Coronary artery (tissue), 2 donors: ENCODE measurements around the gene ARF1.

ENCODE experiments used
- DNase-seq: peaks from one replicate; pipeline ENCODE4 v3.0.0-alpha.2; 2017; ENCODE audit warnings: low spot score
- H3K27ac ChIP-seq, 2 donors: fragments of 200-600 bp; sonication (generic); one replicate each; pipeline ENCODE4 v1.5.1; 2016 to 2019
- H3K4me3 ChIP-seq: fragments of 200-600 bp; sonication (generic); 2 replicates; pipeline ENCODE4 v1.5.1; 2016; ENCODE audit warnings: mild to moderate bottlenecking, moderate library complexity
- CTCF ChIP-seq: fragments of 200-600 bp; sonication (generic); IDR thresholded peaks from one replicate; pipeline ENCODE4 v1.5.1; 2019; ENCODE audit warnings: antibody characterized with exemption

Gene ARF1

DNA sequence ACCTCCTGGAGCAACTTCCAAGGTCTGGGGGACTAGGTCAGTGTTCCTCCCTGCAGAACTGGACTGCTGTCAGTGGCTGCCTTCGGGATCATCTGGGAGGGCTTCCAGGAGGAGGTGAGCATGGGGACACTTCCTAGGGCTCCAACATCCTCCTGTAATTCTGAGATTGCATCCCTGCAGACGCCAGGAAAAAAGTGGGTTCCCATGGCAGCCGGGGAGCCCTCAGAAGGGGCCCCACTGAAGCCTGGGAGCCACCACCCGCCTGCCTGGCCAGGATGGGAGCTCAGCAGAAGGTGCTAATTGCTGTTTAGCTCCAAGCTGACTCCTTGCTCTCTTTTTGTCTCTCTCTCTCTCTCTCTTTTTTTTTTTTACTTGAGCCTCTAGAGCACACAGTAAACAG lies 16.1 kb upstream of the ARF1 start:
- Histone ChIP-seq H3K4me3 (no peak overlapping the region), H3K27ac (no peak overlapping the region)
- DNase-seq, result no peak
- TF ChIP-seq CTCF, result no peak

GRCh38 chr1:228066891-228067654 lies 15.4 kb upstream of the ARF1 start:
- H3K4me3 ChIP-seq, result no peak overlapping the region
- H3K27ac ChIP-seq, result no peak overlapping the region
- TF ChIP-seq CTCF, result no peak
- no peak for DNase-seq

GRCh38 chr1:228068359-228068758 lies 14.1 kb upstream of the ARF1 start:
- DNase-seq, result no peak
- TF ChIP-seq CTCF, result no peak
- Histone ChIP-seq H3K4me3 (no peak overlapping the region), H3K27ac (no peak overlapping the region)

DNA sequence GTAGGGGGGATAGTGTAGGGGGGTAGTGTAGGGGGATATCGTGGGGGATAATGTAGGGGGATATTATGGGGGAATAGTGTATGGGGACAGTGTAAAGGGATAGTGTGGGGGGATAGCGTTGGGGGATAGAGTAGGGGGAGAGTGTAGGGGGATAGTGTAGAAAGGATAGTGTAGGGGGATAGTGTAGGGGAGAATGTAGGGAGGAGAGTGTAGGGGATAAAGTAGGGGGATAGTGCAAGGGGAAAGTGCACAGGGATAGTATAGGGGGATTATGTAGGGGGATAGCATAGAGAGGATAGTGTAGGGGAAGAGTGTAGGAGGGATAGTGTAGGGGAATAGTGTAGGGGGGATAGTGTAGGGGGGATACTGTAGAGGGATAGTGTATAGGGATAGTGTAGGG lies 12.3 kb upstream of the ARF1 start:
- TF ChIP-seq CTCF, result no peak
- no peak overlapping the region for H3K27ac ChIP-seq
- no peak overlapping the region for H3K4me3 ChIP-seq
- DNase-seq, result no peak

DNA sequence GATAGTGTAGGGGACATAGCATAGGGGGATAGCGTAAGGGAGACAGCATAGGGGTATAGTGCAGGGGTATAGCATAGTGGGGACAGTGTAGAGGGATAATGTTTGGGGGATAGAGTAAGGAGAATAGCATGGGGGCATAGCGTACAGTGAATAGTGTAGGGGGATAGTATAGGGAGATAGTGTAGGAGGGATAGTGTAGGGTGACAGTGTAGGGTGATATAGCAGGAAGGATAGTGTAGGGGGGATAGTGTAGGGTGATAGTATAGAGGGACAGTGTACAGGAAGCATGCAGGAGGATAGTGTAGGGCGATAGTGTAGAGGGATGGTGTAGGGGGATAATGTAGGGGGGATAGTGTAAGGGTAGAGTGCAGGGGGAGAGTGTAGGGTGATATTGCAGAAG lies 11.7 kb upstream of the ARF1 start:
- Histone ChIP-seq H3K4me3 (no peak overlapping the region), H3K27ac (no peak overlapping the region)
- TF ChIP-seq CTCF, result no peak
- no peak for DNase-seq

- H3K4me3 ChIP-seq, result no peak overlapping the region
- no peak overlapping the region for H3K27ac ChIP-seq
- no peak for DNase-seq
- TF ChIP-seq CTCF, result no peak
These were observed 10.5 kb upstream of the ARF1 start for GRCh38 chr1:228071839-228072657.

DNA sequence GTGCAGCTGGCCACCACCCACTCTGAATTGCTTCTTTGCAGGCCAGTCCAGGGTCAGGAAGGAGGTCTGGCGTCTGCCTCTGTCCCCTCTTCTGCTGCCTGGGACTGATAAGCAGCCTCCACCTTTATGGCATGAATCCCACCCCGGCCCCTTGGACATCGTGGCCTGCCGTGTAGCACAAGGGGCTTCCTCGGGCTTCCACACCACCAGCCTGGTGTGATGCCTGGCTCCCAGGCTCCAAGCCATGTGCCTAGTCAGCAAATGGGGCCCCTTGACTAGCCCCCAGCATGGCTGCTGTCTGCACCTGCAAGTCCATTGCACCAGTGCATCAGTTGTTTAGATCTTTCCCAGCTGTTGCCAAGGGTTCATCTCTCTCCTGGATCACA lies 9.9 kb upstream of the ARF1 start:
- DNase-seq, result no peak
- Histone ChIP-seq H3K4me3 (no peak overlapping the region), H3K27ac (no peak overlapping the region)
- no peak for TF ChIP-seq CTCF
